ENCODE results near the gene LHFPL3. TPM values are rescaled to one million over a fixed set of nuclear protein-coding genes. Genes with fewer than 3 reads are reported as not detected.

LHFPL3 gene
- total and polyA plus RNA-seq, 2 donors (not counting 1 experiment from before 2014, with no cell fraction given): not detected

- no peak overlapping the region for H3K27ac ChIP-seq (ENCODE audit: insufficient read depth, low read length)
- no peak overlapping the region for H2AFZ ChIP-seq (ENCODE audit: low read length)
- H3K4me1 ChIP-seq (ENCODE audit: control insufficient read depth, extremely low read depth, insufficient read depth, low read length): no peaks in the 10 kb centered on the region
- no peaks in the 10 kb centered on the region for H3K27me3 ChIP-seq (ENCODE audit: control insufficient read depth, insufficient read depth, low read length)
- no peaks in the 10 kb centered on the region for H3K79me2 ChIP-seq (ENCODE audit: control insufficient read depth, insufficient read depth, low read length)
- no peaks in the 10 kb centered on the region for H3K36me3 ChIP-seq (ENCODE audit: control insufficient read depth, insufficient read depth, low read length)
- H3K9me3 ChIP-seq (ENCODE audit: control insufficient read depth, insufficient read depth, low read depth, low read length): no peaks in the 10 kb centered on the region
- H3K9ac ChIP-seq (ENCODE audit: insufficient read depth, low read length): no peak overlapping the region
- H4K20me1 ChIP-seq (ENCODE audit: control insufficient read depth, extremely low read depth, insufficient read depth, low read length): no peaks in the 10 kb centered on the region
- H3K4me3 ChIP-seq (replicated peaks in 1 of 4; ENCODE audit: control extremely low read depth in 1 of 4, insufficient read depth in 1 of 4, low read depth in 3 of 4, low read length in 4 of 4): no peak overlapping the region
- H3K4me2 ChIP-seq (ENCODE audit: extremely low read depth, insufficient read depth, low read length): no peak overlapping the region
- DNase-seq (ENCODE audit: low read depth in 2 of 2): no peak
- TF ChIP-seq, protein P1, sequence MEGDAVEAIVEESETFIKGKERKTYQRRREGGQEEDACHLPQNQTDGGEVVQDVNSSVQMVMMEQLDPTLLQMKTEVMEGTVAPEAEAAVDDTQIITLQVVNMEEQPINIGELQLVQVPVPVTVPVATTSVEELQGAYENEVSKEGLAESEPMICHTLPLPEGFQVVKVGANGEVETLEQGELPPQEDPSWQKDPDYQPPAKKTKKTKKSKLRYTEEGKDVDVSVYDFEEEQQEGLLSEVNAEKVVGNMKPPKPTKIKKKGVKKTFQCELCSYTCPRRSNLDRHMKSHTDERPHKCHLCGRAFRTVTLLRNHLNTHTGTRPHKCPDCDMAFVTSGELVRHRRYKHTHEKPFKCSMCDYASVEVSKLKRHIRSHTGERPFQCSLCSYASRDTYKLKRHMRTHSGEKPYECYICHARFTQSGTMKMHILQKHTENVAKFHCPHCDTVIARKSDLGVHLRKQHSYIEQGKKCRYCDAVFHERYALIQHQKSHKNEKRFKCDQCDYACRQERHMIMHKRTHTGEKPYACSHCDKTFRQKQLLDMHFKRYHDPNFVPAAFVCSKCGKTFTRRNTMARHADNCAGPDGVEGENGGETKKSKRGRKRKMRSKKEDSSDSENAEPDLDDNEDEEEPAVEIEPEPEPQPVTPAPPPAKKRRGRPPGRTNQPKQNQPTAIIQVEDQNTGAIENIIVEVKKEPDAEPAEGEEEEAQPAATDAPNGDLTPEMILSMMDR (conservative IDR thresholded peaks at IDR 0.05 in 1 of 2, IDR thresholded peaks at IDR 0.05 in 1 of 2; ENCODE audit: low read depth in 1 of 2, low read length in 2 of 2): no peak
- no peak for TF ChIP-seq EZH2 (IDR thresholded peaks at IDR 0.05; ENCODE audit: low read length, missing control alignments)
These were observed 117.0 kb downstream of the LHFPL3 start for GRCh38 chr7:104445393-104445792.

DNA sequence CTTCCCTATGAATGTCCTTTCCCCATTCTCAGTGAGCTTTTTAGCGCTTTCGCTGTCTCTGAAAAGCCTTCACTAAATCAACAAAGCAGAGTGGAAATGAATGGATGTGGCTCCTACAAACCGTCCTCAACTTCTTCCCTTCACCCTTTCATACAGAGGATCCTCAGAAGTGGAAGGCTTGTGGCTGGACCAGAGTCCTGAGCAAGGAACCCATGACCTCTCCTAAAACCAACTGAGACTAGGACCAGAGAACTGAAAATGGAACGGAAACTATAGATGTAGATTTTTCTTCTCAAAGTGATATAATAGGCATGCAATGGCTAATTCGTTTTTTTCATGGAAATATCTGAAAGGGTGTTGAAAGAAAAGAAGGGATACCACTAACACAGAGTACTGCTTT lies 122.5 kb downstream of the LHFPL3 start:
- Histone ChIP-seq H3K9me3 (ENCODE audit: control insufficient read depth, insufficient read depth, low read depth, low read length) (no peaks in the 10 kb centered on the region), H4K20me1 (ENCODE audit: control insufficient read depth, extremely low read depth, insufficient read depth, low read length) (no peaks in the 10 kb centered on the region), H2AFZ (ENCODE audit: low read length) (no peak overlapping the region), H3K79me2 (ENCODE audit: control insufficient read depth, insufficient read depth, low read length) (no peaks in the 10 kb centered on the region), H3K36me3 (ENCODE audit: control insufficient read depth, insufficient read depth, low read length) (no peaks in the 10 kb centered on the region), H3K4me1 (ENCODE audit: control insufficient read depth, extremely low read depth, insufficient read depth, low read length) (no peaks in the 10 kb centered on the region), H3K27me3 (ENCODE audit: control insufficient read depth, insufficient read depth, low read length) (no peaks in the 10 kb centered on the region), H3K4me3 (replicated peaks in 1 of 4; ENCODE audit: control extremely low read depth in 1 of 4, insufficient read depth in 1 of 4, low read depth in 3 of 4, low read length in 4 of 4) (no peak overlapping the region), H3K4me2 (ENCODE audit: extremely low read depth, insufficient read depth, low read length) (no peak overlapping the region), H3K27ac (ENCODE audit: insufficient read depth, low read length) (no peak overlapping the region), H3K9ac (ENCODE audit: insufficient read depth, low read length) (no peak overlapping the region)
- TF ChIP-seq EZH2 (IDR thresholded peaks at IDR 0.05; ENCODE audit: low read length, missing control alignments): no peak
- TF ChIP-seq, protein P1 (conservative IDR thresholded peaks at IDR 0.05 in 1 of 2, IDR thresholded peaks at IDR 0.05 in 1 of 2; ENCODE audit: low read depth in 1 of 2, low read length in 2 of 2): no peak
- no peak for DNase-seq (ENCODE audit: low read depth in 2 of 2)

DNA sequence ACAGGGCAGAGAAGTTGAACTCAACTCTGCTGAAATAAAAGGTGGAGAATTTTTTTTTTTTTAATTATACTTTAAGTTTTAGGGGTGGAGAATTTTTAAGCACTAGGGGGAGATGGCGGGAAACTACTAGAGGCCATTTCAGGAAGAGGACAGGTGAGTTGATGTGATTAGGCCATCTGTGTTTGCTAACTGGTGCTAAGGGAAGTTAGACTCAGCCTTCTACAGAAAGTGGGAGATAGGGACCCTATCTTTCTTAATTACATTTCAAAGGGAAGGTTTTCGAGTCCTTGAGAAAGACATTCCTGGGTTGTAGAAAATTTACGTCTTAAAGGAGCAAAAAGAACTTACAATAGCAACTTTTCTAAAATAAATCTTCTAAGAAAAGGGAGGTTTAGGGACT lies 124.8 kb downstream of the LHFPL3 start:
- no peaks in the 10 kb centered on the region for H3K9me3 ChIP-seq (ENCODE audit: control insufficient read depth, insufficient read depth, low read depth, low read length)
- no peaks in the 10 kb centered on the region for H3K79me2 ChIP-seq (ENCODE audit: control insufficient read depth, insufficient read depth, low read length)
- no peaks in the 10 kb centered on the region for H3K27me3 ChIP-seq (ENCODE audit: control insufficient read depth, insufficient read depth, low read length)
- H3K27ac ChIP-seq (ENCODE audit: insufficient read depth, low read length): no peak overlapping the region
- no peaks in the 10 kb centered on the region for H3K36me3 ChIP-seq (ENCODE audit: control insufficient read depth, insufficient read depth, low read length)
- TF ChIP-seq, protein P1 (conservative IDR thresholded peaks at IDR 0.05 in 1 of 2, IDR thresholded peaks at IDR 0.05 in 1 of 2; ENCODE audit: low read depth in 1 of 2, low read length in 2 of 2): no peak
- no peak for TF ChIP-seq EZH2 (IDR thresholded peaks at IDR 0.05; ENCODE audit: low read length, missing control alignments)
- no peak overlapping the region for H3K4me2 ChIP-seq (ENCODE audit: extremely low read depth, insufficient read depth, low read length)
- DNase-seq (ENCODE audit: low read depth in 2 of 2): no peak
- no peaks in the 10 kb centered on the region for H4K20me1 ChIP-seq (ENCODE audit: control insufficient read depth, extremely low read depth, insufficient read depth, low read length)
- no peak overlapping the region for H3K4me3 ChIP-seq (replicated peaks in 1 of 4; ENCODE audit: control extremely low read depth in 1 of 4, insufficient read depth in 1 of 4, low read depth in 3 of 4, low read length in 4 of 4)
- no peak overlapping the region for H3K9ac ChIP-seq (ENCODE audit: insufficient read depth, low read length)
- H3K4me1 ChIP-seq (ENCODE audit: control insufficient read depth, extremely low read depth, insufficient read depth, low read length): no peaks in the 10 kb centered on the region
- H2AFZ ChIP-seq (ENCODE audit: low read length): no peak overlapping the region

All from fibroblast of lung (primary cell).